Gastrocnemius medialis (tissue), 4 donors: ENCODE results near the gene VPS8.

Experiments used
- POLR2A ChIP-seq, 2 donors: fragments of 450-650 bp; IDR thresholded peaks; one replicate each; pipeline ENCODE4 v1.6.1; 2017; ENCODE audit warnings: antibody characterized with exemption in 2 of 2, mild to moderate bottlenecking in 2 of 2, moderate library complexity in 2 of 2
- TF ChIP-seq, protein P1 (sequence below), 5 experiments: fragments of 450-650 bp in 3 of 5; fragments of 200-600 bp in 2 of 5; sonication (generic) in 2 of 5; IDR thresholded peaks in 4 of 5; conservative IDR thresholded peaks in 1 of 5; 1 replicate in 4 of 5; 2 replicates in 1 of 5; pipeline ENCODE4 v1.5.1; 2016 to 2019; ENCODE audit warnings: antibody characterized with exemption in 5 of 5, mild to moderate bottlenecking in 3 of 5, moderate library complexity in 3 of 5

DNA sequence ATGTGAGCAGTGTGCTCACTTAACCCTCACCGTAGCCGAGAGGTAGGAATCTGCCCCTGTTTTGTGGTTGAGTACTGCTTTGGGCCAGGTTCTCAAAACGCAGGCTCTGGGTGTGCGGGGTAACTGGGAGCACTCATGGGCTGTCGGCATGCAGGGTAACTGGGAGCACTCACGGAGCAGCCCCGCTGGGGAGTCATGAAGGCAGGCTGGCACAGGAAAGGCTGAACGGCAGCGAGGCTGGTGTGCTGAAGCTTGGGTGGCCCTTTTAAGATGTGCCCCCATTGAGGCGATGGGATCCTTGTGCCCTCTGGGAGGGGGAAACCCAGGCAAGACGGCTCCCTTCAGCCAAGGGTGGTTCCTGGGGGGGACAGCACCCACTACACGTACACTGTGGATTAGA is 44.6 kb upstream of the VPS8 start:
- TF ChIP-seq, protein P1, sequence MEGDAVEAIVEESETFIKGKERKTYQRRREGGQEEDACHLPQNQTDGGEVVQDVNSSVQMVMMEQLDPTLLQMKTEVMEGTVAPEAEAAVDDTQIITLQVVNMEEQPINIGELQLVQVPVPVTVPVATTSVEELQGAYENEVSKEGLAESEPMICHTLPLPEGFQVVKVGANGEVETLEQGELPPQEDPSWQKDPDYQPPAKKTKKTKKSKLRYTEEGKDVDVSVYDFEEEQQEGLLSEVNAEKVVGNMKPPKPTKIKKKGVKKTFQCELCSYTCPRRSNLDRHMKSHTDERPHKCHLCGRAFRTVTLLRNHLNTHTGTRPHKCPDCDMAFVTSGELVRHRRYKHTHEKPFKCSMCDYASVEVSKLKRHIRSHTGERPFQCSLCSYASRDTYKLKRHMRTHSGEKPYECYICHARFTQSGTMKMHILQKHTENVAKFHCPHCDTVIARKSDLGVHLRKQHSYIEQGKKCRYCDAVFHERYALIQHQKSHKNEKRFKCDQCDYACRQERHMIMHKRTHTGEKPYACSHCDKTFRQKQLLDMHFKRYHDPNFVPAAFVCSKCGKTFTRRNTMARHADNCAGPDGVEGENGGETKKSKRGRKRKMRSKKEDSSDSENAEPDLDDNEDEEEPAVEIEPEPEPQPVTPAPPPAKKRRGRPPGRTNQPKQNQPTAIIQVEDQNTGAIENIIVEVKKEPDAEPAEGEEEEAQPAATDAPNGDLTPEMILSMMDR (IDR thresholded peaks at IDR 0.05 in 4 of 5, conservative IDR thresholded peaks at IDR 0.05 in 1 of 5) = no peak
- no peak for TF ChIP-seq POLR2A (IDR thresholded peaks at IDR 0.05)
